ENCODE results near the gene PTPRT. TPM values are rescaled to one million over a fixed set of nuclear protein-coding genes. Genes with fewer than 3 reads are reported as not detected.

The PTPRT gene
- total RNA-seq, 2 donors from 2014 or later: 0.20 to 0.52 TPM

DNA sequence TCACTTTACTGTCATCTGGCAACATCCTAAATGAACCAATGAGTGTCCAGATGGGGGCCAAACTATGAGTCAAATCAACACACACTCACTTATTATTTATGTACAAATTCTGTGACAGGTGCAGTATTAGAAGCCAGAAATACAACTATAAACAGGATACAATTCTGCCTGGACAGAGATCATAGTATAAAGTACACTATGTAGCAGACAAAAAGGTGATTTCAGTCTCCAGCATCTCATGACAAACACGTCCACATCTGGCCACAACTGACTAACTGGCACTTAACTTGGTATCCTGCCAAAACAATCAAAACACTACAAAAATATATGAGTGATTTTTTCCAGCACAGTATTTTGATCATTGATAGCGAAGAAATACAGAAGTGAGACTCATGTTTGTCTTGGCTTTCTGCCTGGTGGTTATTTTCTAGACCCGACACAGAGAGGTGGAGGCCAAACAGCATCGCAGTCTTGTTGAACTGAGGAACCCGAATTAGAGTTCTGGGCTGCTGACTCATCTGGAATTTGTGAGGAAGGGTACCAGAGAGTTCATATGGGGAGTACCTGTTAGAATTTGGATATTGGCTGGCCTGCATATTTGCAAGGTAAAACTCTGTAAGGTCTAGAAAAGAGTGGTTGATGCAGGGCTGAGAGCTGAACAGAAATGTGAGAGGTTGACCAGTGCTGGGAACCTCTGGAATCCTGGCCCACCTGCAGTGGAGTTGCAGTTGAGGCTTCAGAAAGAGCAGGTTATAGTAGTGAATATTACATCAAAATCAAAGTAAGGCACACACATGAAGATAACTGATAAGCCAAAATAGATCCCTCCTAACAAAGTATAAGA is 475.2 kb downstream of the PTPRT start:
- no peak for ATAC-seq
- intact Hi-C loops (cut with DNase I, micrococcal nuclease): no loop called here
- DNase-seq: no peak

DNA sequence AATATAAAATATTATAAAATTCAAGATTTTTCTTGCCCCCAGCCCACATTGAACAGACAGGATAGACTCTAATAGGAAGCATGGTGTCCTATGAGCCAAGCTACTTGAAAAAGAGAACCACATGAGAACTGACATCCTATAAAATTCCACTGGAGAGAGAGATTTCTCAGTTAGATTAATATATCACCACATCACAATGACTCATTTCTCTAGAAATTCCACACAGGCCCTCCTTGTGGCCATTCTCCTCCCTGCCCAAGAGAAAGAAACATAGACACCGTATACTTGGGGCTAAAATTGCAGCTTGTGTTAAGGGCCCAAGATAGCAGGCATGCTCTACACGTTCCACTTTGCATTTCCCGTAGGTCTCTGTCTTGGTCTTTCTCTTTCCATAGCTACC is 481.4 kb downstream of the PTPRT start:
- ATAC-seq (no peak), DNase-seq (no peak)
- intact Hi-C loops (cut with DNase I, micrococcal nuclease): no loop called here

DNA sequence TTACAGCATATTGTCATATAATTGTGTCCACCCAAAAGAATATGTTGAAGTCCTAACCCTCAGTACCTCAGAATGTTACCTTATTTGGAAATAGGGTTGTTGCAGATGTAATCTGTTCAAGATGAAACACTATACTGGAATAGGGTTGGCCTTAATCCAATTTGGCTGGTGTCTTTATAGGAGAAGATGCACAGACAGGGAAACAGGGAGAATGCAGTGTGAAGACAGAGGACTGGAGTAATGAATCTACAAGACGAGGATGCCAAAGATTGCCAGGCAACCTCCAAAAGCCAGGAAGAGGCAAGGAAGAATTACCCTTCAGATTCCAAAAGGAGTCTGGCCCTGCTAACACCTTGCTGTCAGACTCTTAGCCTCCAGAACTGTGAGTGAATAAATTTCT is 482.9 kb downstream of the PTPRT start:
- DNase-seq (no peak), ATAC-seq (no peak)
- intact Hi-C loops (cut with DNase I, micrococcal nuclease): no loop called here

DNA sequence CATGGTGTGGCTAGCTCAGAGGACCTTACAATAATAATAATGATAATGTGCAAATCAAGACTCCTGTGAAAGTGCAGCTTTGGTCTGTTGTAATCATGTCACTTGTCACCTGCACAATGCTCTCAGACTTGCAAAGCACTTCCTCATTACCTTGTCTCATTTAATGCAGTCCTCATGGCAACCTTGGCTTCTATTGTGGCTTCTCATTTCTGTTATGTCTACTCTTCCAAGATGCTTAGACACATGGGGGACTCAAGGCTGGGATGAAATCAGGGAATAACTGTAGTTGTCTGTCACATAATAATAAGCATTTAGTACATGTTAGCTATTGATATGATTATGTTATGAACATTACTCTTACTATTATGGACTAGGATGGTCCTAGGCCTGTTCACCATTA is 484.2 kb downstream of the PTPRT start:
- intact Hi-C loops (cut with DNase I, micrococcal nuclease): no loop called here
- DNase-seq: no peak
- ATAC-seq: no peak

DNA sequence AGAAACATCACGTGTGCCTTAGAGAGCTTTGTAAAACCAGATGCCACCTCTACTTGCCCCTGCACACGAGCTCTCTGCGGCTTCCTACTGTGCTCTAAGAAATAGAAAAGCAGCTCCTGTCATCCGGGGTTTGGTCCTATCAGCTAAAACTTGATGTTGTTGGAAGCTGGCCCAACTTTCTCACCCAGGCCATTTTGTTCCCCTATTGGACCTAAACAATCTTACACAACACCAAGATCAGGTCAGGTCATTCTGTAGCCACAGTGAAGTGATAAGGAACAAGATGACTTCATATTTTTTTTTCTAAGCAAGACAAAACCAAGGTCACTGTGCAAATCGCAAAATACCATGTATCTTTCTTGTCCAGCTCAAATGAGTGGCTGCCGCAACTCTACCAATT is 486.0 kb downstream of the PTPRT start:
- DNase-seq: no peak
- no peak for ATAC-seq
- intact Hi-C loops (cut with DNase I, micrococcal nuclease): no loop called here

DNA sequence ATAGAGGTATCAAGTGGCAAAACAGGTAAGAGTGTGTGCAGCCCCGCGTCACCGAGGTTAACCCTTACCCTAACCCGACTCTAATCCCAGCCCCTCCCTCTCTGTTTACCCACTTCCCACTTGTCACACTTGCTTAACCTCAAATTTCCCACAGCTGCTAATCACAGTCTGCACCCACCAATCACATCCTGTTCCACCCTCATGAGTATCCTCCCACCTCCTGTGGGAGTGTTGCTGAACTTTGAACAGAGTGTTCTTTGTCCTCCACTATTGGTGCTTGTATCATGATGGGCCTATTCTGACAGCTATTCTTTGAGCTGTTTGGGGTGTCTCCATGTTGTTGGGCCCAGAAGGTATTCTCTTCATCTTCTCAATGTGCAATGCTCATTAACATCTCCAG is 487.8 kb downstream of the PTPRT start:
- intact Hi-C loops (cut with DNase I, micrococcal nuclease): no loop called here

DNA sequence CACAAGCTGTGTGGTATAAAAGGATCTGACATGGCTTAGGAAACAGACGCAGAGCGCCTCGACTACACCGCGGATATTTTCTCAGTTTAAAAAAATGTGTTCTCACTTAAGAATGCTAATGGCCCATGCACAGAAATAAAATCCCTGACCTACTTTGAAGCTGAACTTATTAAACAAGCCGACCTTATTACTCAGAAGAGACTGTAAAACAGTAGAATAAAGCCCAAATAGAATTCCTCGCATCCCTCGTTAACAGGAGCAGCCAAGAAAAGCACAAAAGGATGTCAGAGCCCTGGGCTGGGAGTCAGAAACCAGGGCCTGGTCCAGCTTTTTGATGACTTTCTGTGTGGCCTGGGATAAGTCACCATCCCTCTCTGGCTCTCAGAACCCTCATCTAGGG is 489.3 kb downstream of the PTPRT start:
- intact Hi-C loops (cut with DNase I, micrococcal nuclease): no loop called here
- DNase-seq: no peak
- no peak for ATAC-seq

More for the DNA sequence above, 487.8 kb downstream of the PTPRT start:
- DNase-seq: no peak
- no peak for ATAC-seq

DNA sequence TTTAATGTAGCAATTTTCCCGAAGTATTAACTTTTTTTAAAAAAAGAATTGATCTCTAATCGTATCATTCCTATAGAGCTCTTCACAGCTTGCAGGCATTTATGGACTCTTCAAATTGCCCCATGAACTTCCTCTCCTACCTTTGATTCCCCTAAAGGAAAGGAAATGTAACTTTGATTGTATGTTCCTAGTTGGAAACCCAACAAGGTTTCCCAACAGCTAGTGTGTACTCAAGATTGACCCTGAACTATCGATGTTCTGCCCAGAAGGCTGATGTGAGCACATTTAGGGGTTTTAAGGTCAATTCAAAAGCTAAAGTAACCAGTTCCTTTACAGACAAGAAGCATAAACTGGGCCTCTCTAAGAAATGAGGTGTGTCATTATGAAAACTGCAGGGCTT is 491.7 kb downstream of the PTPRT start:
- intact Hi-C loops (cut with DNase I, micrococcal nuclease): no loop called here
- ATAC-seq (no peak), DNase-seq (no peak)

DNA sequence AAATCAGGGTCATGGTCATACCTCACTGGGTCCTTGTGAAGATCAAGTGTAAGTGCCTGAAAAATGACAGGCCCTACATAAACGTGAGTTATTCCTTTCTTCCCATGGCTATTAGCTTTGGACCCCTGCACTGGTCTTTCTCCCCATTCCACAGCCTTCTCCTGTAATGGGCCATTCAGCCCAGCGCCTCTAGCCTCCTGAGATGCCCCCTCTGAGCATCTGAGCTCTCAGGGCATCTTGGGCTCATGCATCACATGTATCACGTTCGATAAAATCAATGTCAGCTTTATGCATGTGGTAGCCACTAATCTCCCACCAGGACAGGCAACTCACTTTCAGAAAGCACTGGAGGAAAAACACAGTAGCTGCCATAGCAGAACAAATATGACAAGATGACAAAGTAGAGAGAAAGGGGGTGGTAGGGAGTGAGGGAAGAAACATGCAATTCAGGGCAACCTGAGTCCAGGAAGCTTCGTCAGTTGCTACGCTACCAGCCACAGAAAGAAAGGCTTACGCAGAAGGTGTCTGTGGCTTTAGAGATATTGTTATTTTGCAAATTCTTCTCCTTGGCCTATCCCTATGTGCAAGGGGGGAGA is 498.8 kb downstream of the PTPRT start:
- intact Hi-C loops (cut with DNase I, micrococcal nuclease): no loop called here
- ATAC-seq: no peak

DNA sequence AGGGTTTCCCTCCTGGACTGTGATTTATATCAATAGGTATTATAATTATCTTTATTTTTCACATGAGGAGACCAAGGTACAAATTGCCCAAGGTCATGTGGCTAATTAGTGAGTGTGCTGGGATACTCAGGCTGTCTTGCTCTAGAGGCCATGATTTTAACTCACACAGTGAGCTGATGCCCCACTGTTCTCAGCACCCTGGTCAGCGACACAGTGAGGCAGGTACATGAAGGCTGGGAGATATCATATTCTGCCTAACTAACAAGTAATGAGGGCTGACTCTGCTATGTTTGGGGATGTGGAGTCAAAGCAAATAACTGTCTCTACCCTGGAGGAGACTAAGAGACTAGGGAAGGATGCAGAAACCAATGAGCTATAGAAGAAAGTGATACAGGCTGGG is 501.1 kb downstream of the PTPRT start:
- DNase-seq: no peak
- no peak for ATAC-seq
- intact Hi-C loops (cut with DNase I, micrococcal nuclease): no loop called here

More for the DNA sequence above, 498.8 kb downstream of the PTPRT start:
- no peak for DNase-seq

DNA sequence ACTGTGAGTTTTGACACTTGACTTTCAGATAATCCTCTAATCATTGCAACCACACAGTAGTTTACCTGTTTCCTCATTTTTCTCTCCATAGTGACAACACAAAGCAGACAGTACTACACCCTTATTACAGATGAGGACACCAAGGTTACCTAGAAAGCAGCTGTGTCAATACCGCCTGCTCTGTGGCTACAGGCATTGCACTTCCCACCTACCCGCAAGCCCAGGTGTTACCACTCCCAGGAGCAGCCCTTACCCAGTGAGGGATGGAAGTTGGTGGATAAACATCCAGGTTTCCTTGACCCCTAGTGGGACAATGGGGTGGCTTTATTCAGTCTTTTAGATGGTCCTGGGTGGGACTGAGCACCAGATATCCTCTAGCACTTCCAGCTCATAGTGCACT is 503.6 kb downstream of the PTPRT start:
- no peak for ATAC-seq

DNA sequence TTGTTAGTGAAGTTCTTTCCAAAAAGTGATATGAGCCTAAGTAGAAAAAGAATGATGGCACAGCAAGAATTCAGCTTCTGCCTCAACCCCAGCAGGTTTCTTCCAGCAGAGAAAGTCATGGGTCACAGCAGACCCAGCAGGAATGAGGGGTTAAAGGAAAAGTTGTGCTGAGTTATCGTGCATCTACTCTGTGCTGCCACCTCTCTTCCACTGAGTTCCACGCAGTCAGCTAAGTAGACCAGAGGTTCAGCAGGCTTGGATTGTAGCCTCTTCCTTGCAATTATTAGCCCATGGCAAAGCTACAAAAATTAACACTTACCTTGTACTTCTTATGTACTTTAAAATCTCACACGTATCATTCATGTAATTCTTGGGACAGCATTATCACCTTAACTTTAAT is 510.8 kb downstream of the PTPRT start:
- intact Hi-C loops (cut with DNase I, micrococcal nuclease): no loop called here
- DNase-seq: no peak
- ATAC-seq: no peak

More for the DNA sequence above, 503.6 kb downstream of the PTPRT start:
- intact Hi-C loops (cut with DNase I, micrococcal nuclease): no loop called here
- DNase-seq: no peak

DNA sequence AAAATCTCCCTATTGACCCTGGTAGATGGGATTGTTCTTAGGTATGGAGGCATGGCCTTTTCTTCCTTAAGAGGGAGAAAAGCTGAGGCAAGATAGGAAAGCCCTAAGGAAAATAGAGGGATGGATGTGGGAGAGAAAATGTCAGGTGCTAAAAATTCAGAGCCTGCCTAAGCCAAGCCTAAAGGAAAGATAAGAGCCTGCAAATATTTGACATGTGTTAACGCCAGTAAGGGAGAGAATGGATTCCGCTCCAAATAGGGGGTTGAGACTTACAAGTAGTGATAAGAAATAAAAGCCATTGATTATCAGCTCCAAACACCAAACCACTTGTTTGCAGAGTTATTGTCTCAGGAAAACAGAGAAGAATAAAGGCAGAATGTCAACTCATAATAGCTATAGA is 533.6 kb downstream of the PTPRT start:
- DNase-seq (no peak), ATAC-seq (no peak)
- intact Hi-C loops (cut with DNase I, micrococcal nuclease): no loop called here

DNA sequence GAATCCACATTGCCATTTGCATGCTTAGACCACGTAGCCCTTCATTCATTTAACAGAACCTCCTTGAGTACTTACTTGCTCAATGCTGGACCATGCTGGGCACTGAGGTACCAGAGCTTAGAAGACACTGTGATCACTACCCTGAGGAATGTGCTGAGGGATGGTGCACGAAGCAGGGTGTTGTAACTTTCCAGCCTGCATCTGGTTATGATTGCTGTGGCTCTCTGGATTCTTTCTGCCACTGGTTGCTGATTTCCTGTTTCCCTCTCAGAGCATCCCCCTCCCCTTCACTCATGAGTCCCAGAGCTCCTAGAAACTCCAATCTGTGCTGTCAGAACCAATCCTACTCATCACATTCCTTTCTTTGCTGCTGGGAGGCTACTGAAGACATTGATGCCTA is 537.4 kb downstream of the PTPRT start:
- no peak for DNase-seq
- no peak for ATAC-seq
- intact Hi-C loops (cut with DNase I, micrococcal nuclease): no loop called here

DNA sequence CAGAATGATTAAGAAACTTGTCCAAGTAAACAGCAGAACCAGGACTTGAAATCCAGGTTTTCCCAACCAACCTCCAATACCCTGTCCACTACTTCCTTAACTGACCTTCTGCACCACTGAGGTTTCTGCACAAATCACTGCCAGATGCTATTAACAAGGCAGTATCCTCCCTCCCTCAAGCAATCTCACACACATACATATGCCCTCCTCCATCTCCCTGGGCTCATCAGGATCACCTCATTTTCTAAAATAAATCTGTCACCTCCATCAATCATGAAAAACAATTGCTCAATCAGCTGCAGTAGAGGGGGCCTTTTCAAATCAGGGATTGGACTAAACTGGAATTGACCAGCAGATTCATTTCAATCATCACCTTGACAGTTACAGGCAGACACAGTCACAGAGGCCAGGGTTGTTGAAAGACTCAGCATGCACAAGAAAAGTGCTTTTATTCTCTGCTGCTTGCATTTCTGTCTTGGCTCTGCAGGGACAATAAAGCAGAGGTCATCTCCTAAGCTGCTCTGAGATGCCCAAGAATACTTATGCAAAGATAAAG is 539.4 kb downstream of the PTPRT start:
- DNase-seq (no peak), ATAC-seq (no peak)
- intact Hi-C loops (cut with DNase I, micrococcal nuclease): no loop called here

DNA sequence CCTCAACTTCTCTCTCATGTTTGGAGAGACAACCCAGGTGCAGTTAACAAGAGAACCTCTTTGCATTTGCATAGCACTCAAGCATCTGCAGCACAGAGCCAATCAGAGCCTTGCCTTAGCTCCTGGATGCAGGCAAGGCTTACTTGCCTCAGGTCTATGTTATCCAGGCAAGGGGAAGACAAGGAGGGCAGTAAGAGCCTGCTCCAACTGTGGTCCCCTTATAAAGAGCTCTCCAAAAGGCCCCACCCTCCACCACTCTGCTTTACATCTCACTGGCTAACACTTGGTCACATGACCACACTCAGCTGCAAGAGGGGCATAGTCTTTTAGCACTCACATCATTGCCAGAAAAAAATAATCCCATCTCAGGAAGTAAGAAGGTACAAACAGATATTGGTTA is 540.0 kb downstream of the PTPRT start:
- ATAC-seq (no peak), DNase-seq (no peak)
- intact Hi-C loops (cut with DNase I, micrococcal nuclease): no loop called here

DNA sequence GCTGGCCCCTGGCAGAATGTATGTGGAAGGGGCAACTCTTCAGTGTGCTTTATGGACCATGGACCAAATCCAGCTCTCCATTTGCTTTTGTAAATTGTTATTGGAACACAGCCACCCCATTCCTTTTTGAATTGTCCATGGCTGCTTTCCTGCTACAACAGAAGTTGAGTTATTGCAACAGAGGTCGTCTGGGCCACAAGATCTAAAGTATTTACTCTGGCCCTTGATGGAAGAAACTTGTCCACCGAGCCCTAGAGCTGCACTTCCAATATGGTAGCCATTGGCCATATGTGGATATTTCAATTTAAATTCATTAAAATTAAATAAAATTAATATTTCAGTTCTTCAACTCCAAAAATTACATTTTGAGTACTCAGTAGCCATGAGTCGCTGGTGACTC is 543.5 kb downstream of the PTPRT start:
- intact Hi-C loops (cut with DNase I, micrococcal nuclease): no loop called here
- ATAC-seq (no peak), DNase-seq (no peak)

DNA sequence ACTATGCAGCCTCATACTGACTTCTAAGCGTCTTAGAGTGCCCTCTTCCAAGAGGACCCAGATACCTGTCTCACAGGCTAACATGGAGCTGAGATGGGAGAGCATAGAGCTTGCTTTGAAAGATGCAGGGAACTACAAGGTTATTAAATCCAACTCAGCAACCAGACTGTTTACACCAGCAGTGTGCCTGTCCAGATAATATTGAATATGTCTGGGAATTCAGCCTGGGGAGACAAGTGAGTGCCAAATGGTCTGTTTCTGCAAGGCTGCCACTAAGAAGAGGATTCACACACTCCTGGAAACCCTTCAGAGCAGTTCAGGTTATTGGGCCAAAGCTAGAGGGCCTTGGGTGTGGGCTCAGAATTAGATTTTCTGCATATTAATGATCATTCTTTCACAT is 547.8 kb downstream of the PTPRT start:
- intact Hi-C loops (cut with DNase I, micrococcal nuclease): no loop called here
- DNase-seq (no peak), ATAC-seq (no peak)

DNA sequence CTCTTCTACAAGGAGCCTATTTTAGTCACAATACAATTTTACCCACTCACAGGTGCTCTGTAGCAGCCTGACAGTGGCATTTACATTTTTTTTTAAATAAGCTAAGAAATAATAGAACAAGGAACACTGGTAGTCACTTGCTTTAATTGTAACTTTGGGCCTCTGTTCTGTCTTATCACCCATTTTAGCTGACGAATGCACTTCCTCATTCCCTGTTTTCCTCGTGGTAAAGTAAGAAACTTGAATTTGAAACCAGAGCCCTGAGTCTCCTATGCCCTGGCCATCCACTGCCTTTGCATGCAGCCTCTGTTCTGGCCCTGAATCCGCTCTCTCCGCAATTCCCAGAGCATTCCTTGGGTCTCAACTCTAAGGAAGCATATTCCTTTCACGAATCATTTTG is 550.6 kb downstream of the PTPRT start:
- no peak for DNase-seq
- intact Hi-C loops (cut with DNase I, micrococcal nuclease): no loop called here
- no peak for ATAC-seq

DNA sequence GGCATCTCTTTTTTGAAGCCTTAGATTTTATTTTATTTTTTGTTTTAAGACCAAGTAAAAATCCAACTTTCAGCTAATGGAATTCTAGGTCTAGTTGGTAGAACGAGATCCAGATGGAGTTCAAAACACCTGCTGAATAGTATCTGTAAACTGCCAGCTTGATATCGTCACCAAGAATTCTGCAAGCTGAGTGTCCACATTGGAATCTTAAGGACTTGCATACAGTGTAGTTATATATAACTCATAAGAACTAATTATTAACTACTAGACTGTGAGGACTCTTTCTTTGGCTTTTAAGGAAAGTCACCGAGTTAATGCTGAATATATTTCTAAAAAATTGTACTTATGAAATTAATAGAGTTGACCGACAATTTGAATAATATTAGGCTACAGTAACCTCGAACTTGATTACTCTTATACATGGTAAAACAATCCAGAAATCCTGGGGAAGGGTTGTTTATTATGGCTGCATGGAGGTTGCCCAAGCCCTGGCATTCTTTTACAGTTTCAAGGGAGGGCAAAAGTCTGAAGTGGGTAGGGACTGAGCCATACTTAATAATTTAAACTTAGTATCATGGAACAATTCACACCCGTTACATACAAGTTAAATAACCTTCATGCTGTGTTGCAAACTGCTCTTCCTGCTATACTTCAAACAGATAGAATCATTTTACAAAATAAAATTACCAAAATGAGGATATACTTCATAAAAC is 553.9 kb downstream of the PTPRT start:
- ATAC-seq (no peak), DNase-seq (no peak)
- intact Hi-C loops (cut with DNase I, micrococcal nuclease): no loop called here
